Adipocyte (in vitro differentiated cells): ENCODE results near the gene NBPF1.
"Not testable (repeated sequence)": the region's sequence is repeated elsewhere in the genome, so short reads cannot be mapped to it uniquely, and the experiment has no call there.

ENCODE experiments used
- DNase-seq: peaks from one replicate; pipeline ENCODE4 v3.0.0-alpha.2; 2015; ENCODE audit warnings: low read depth
- H3K27me3 ChIP-seq: replicated peaks from 2 replicates; pipeline ENCODE4 v1.7.0; 2013; ENCODE audit warnings: mild to moderate bottlenecking, low read length, moderate library complexity; ENCODE audit not compliant: control insufficient read depth, insufficient read depth
- H3K36me3 ChIP-seq: 2 replicates; pipeline ENCODE4 v1.7.0; 2013; ENCODE audit warnings: low read length, mild to moderate bottlenecking, moderate library complexity; ENCODE audit not compliant: control insufficient read depth, insufficient read depth, severe bottlenecking
- H3K4me1 ChIP-seq: 2 replicates; pipeline ENCODE4 v1.7.0; 2013; ENCODE audit warnings: mild to moderate bottlenecking, low read length, moderate library complexity; ENCODE audit not compliant: control insufficient read depth, insufficient read depth
- H3K4me3 ChIP-seq: 2 replicates; pipeline ENCODE4 v1.7.0; 2013; ENCODE audit warnings: mild to moderate bottlenecking, low read length, moderate library complexity
- H3K9ac ChIP-seq: 2 replicates; pipeline ENCODE4 v1.7.0; 2013; ENCODE audit warnings: mild to moderate bottlenecking, low read length, moderate library complexity
- H3K9me3 ChIP-seq: 2 replicates; pipeline ENCODE4 v1.7.0; 2013; ENCODE audit warnings: mild to moderate bottlenecking, low read length, moderate library complexity; ENCODE audit not compliant: control insufficient read depth

Gene NBPF1

GRCh38 chr1:16613185-16614147, at the start of gene NBPF1:
Gene NBPF1, minus strand, starts transcription at chr1:16613564.
- H3K9ac ChIP-seq = peak within 1 kb of the TSS; percentile 88
- no peaks in the 10 kb centered on the region for H3K9me3 ChIP-seq
- H3K4me3 ChIP-seq = peak within 1 kb of the TSS; percentile 88
- H3K27me3 ChIP-seq = no peaks in the 10 kb centered on the region
- peak; percentile 100 for DNase-seq
- peaks cover 13% of the 10 kb centered on the region for H3K4me1 ChIP-seq
- H3K36me3 ChIP-seq = peaks cover 3% of the 10 kb centered on the region

GRCh38 chr1:16658234-16658633, 44.9 kb upstream of the NBPF1 start:
- H3K4me3 ChIP-seq, H3K9ac ChIP-seq, H3K4me1 ChIP-seq, H3K9me3 ChIP-seq, H3K27me3 ChIP-seq, H3K36me3 ChIP-seq, DNase-seq: not testable (repeated sequence)

- not testable (repeated sequence) for H3K9ac ChIP-seq, DNase-seq, H3K27me3 ChIP-seq, H3K4me1 ChIP-seq, H3K36me3 ChIP-seq, H3K4me3 ChIP-seq, H3K9me3 ChIP-seq
Observed at GRCh38 chr1:16656981-16657683, 43.8 kb upstream of the NBPF1 start.

- H3K4me3 ChIP-seq = not testable (repeated sequence)
Observed at GRCh38 chr1:16656574-16656973, 43.2 kb upstream of the NBPF1 start.

GRCh38 chr1:16651560-16651959, 38.2 kb upstream of the NBPF1 start:
- H3K9ac ChIP-seq, H3K36me3 ChIP-seq, H3K9me3 ChIP-seq, H3K4me3 ChIP-seq, H3K4me1 ChIP-seq, H3K27me3 ChIP-seq, DNase-seq: not testable (repeated sequence)

More at GRCh38 chr1:16656574-16656973, 43.2 kb upstream of the NBPF1 start:
- not testable (repeated sequence) for H3K9ac ChIP-seq, H3K9me3 ChIP-seq, DNase-seq, H3K27me3 ChIP-seq, H3K4me1 ChIP-seq, H3K36me3 ChIP-seq

- not testable (repeated sequence) for H3K9me3 ChIP-seq, H3K27me3 ChIP-seq, H3K4me1 ChIP-seq, H3K36me3 ChIP-seq, H3K4me3 ChIP-seq, DNase-seq, H3K9ac ChIP-seq
Observed at GRCh38 chr1:16649960-16650359, 36.6 kb upstream of the NBPF1 start.

GRCh38 chr1:16649390-16649789, 36.0 kb upstream of the NBPF1 start:
- H3K36me3 ChIP-seq, H3K4me1 ChIP-seq, H3K27me3 ChIP-seq, H3K9ac ChIP-seq, DNase-seq, H3K4me3 ChIP-seq, H3K9me3 ChIP-seq: not testable (repeated sequence)

- peaks cover 12% of the 10 kb centered on the region for H3K4me1 ChIP-seq
- H3K4me3 ChIP-seq, H3K27me3 ChIP-seq, H3K9me3 ChIP-seq, H3K9ac ChIP-seq, DNase-seq, H3K36me3 ChIP-seq: not testable (repeated sequence)
Observed at GRCh38 chr1:16648756-16649155, 35.4 kb upstream of the NBPF1 start.

GRCh38 chr1:16648250-16648649, 34.9 kb upstream of the NBPF1 start:
- H3K4me3 ChIP-seq, H3K9me3 ChIP-seq, H3K27me3 ChIP-seq, H3K9ac ChIP-seq, H3K36me3 ChIP-seq, DNase-seq: not testable (repeated sequence)
- H3K4me1 ChIP-seq = peaks cover 17% of the 10 kb centered on the region

- H3K9me3 ChIP-seq, DNase-seq, H3K9ac ChIP-seq, H3K4me3 ChIP-seq, H3K36me3 ChIP-seq, H3K27me3 ChIP-seq: not testable (repeated sequence)
- H3K4me1 ChIP-seq = peaks cover 22% of the 10 kb centered on the region
Observed at GRCh38 chr1:16647179-16648176, 34.1 kb upstream of the NBPF1 start.

- H3K4me3 ChIP-seq, H3K36me3 ChIP-seq, H3K9me3 ChIP-seq, H3K9ac ChIP-seq, H3K27me3 ChIP-seq, DNase-seq: not testable (repeated sequence)
- H3K4me1 ChIP-seq = peaks cover 22% of the 10 kb centered on the region
Observed at GRCh38 chr1:16646716-16647115, 33.4 kb upstream of the NBPF1 start.
